HCT116 (cell line): Measurements from ENCODE around the gene B3GNT5. TPM values are rescaled to one million over a fixed set of nuclear protein-coding genes. Genes with fewer than 3 reads are reported as not detected.

Experiments
- ATAC-seq: fragments of 200-7000 bp; cut with Tn5 transposase; 2 replicates; pipeline ENCODE4 v1.9.1; 2020; ENCODE audit warnings: mild to moderate bottlenecking, moderate library complexity
- BruUV-seq: library from RNA; stranded (reverse); fragments of 400-500 nt; replicated peaks from 2 replicates; lab custom pipeline; 2021; lab: Mats Ljungman, UMichigan
- CTCF ChIA-PET: fragments of 300-600 bp; sonication (Branson Sonifier 250); formaldehyde crosslinking; loops from one replicate; lab custom pipeline; 2021; ENCODE audit warnings: antibody characterized with exemption; lab: Charles Lee
- POLR2A ChIA-PET: fragments of 300-600, 350-600 bp; sonication (Branson Sonifier 250); formaldehyde crosslinking; loops from one replicate; lab custom pipeline; 2021; ENCODE audit warnings: antibody characterized with exemption; lab: Charles Lee
- RAD21 ChIA-PET, 2 experiments: fragments of 300-600 bp; sonication (Branson Sonifier 250); formaldehyde crosslinking; loops; one replicate each; lab custom pipeline; 2023; ENCODE audit warnings: low total read pairs in 2 of 2; ENCODE audit not compliant: uncharacterized antibody in 2 of 2, unreplicated experiment in 2 of 2, low non-redundant PET in 1 of 2; lab: Charles Lee
- DNase-seq: peaks from one replicate; pipeline ENCODE4 v3.0.0-alpha.2; 2010; ENCODE audit warnings: low read depth, low spot score
- H2AFZ ChIP-seq: fragments of 200-600 bp; shearing (Covaris generic), sonication (generic); 2 replicates; pipeline ENCODE4 v1.6.1; 2017; ENCODE audit warnings: low read depth, mixed run types, mixed read lengths, antibody characterized with exemption, low read length; ENCODE audit not compliant: poor library complexity, severe bottlenecking
- H3K27ac ChIP-seq: 2 replicates; pipeline ENCODE4 v1.5.1; 2012; ENCODE audit warnings: low read depth, low read length
- H3K27me3 ChIP-seq: fragments of 200-600 bp; sonication (generic); 2 replicates; pipeline ENCODE4 v1.6.1; 2016; ENCODE audit warnings: mixed run types, low read length, mixed read lengths; ENCODE audit not compliant: insufficient read depth
- H3K36me3 ChIP-seq, 2 experiments: fragments of 200-500 bp in 1 of 2; fragments of 200-600 bp in 1 of 2; sonication (Bioruptor generic) in 1 of 2; sonication (generic) in 1 of 2; 2 replicates each; pipeline versions ENCODE4 v1.5.1 to v1.6.1; 2014 to 2016; ENCODE audit warnings: low read length in 2 of 2, inconsistent platforms in 1 of 2, mixed read lengths in 1 of 2, mixed run types in 1 of 2; ENCODE audit not compliant: insufficient read depth in 2 of 2, control insufficient read depth in 1 of 2
- H3K4me1 ChIP-seq, 2 experiments: fragments of 200-600 bp in 1 of 2; sonication (generic) in 1 of 2; 2 replicates each; pipeline versions ENCODE4 v1.5.1 to v1.6.1; 2012 to 2017; ENCODE audit warnings: low read length in 2 of 2, inconsistent platforms in 1 of 2, mild to moderate bottlenecking in 1 of 2, mixed read lengths in 1 of 2, mixed run types in 1 of 2, moderate library complexity in 1 of 2; ENCODE audit not compliant: insufficient read depth in 2 of 2, control insufficient read depth in 1 of 2
- H3K4me2 ChIP-seq: fragments of 200-600 bp; sonication (generic); 2 replicates; pipeline ENCODE4 v1.6.1; 2017; ENCODE audit warnings: mixed run types, low read length, mixed read lengths
- H3K4me3 ChIP-seq, 2 experiments: fragments of 200-600 bp in 1 of 2; sonication (generic) in 1 of 2; replicated peaks in 1 of 2; 2 replicates each; pipeline ENCODE4 v1.5.1; 2011 to 2016; ENCODE audit warnings: low read length in 2 of 2, control low read depth in 1 of 2, low read depth in 1 of 2, mild to moderate bottlenecking in 1 of 2, mixed read lengths in 1 of 2, mixed run types in 1 of 2
- H3K79me2 ChIP-seq: fragments of 200-600 bp; sonication (generic); 2 replicates; pipeline ENCODE4 v1.6.1; 2017; ENCODE audit warnings: mild to moderate bottlenecking, mixed run types, low read length, moderate library complexity, mixed read lengths; ENCODE audit not compliant: insufficient read depth
- H3K9ac ChIP-seq: fragments of 200-600 bp; sonication (generic); 2 replicates; pipeline ENCODE4 v1.6.1; 2016; ENCODE audit warnings: low read length, mixed read lengths
- H3K9me2 ChIP-seq: fragments of 200-600 bp; sonication (generic), shearing (Covaris generic); 2 replicates; pipeline ENCODE4 v1.6.1; 2017; ENCODE audit warnings: mixed run types, mild to moderate bottlenecking, moderate library complexity; ENCODE audit not compliant: insufficient read depth
- H3K9me3 ChIP-seq, 2 experiments: fragments of 200-500 bp in 1 of 2; fragments of 200-600 bp in 1 of 2; sonication (Bioruptor generic) in 1 of 2; sonication (generic) in 1 of 2; 2 replicates each; pipeline ENCODE4 v1.6.1; 2014 to 2017; ENCODE audit warnings: low read length in 2 of 2, mixed read lengths in 2 of 2, inconsistent platforms in 1 of 2, low read depth in 1 of 2, mild to moderate bottlenecking in 1 of 2, mixed run types in 1 of 2, moderate library complexity in 1 of 2; ENCODE audit not compliant: control insufficient read depth in 1 of 2, insufficient read depth in 1 of 2
- H4K20me1 ChIP-seq: fragments of 200-600 bp; sonication (generic), shearing (Covaris generic); 2 replicates; pipeline ENCODE4 v1.6.1; 2017; ENCODE audit warnings: mixed run types, mild to moderate bottlenecking, moderate library complexity; ENCODE audit not compliant: insufficient read depth
- ATF3 ChIP-seq: IDR thresholded peaks from 2 replicates; pipeline ENCODE4 v1.6.1; 2012
- CEBPB ChIP-seq: IDR thresholded peaks from 2 replicates; pipeline ENCODE4 v1.6.1; 2012; ENCODE audit warnings: low read depth
- ELF1 ChIP-seq: IDR thresholded peaks from 2 replicates; pipeline ENCODE4 v1.6.1; 2012; ENCODE audit warnings: low read depth, borderline replicate concordance
- FOSL1 ChIP-seq: IDR thresholded peaks from 2 replicates; pipeline ENCODE4 v1.6.1; 2012; ENCODE audit warnings: low read depth
- MAX ChIP-seq: IDR thresholded peaks from 2 replicates; pipeline ENCODE4 v1.6.1; 2012
- POLR2AphosphoS5 ChIP-seq: IDR thresholded peaks from 2 replicates; pipeline ENCODE4 v1.6.1; 2011; ENCODE audit warnings: mild to moderate bottlenecking, low read depth, low read length, moderate library complexity
- REST ChIP-seq: IDR thresholded peaks from 2 replicates; pipeline ENCODE4 v1.6.1; 2012; ENCODE audit warnings: low read depth
- SP1 ChIP-seq: IDR thresholded peaks from 2 replicates; pipeline ENCODE4 v1.6.1; 2012; ENCODE audit warnings: low read depth
- SRF ChIP-seq: IDR thresholded peaks from 2 replicates; pipeline ENCODE4 v1.6.1; 2012; ENCODE audit warnings: low read depth
- TCF7L2 ChIP-seq: IDR thresholded peaks from 2 replicates; pipeline ENCODE4 v1.7.0; 2011; ENCODE audit warnings: borderline replicate concordance, inconsistent platforms; ENCODE audit not compliant: insufficient read depth, insufficient read length; ENCODE audit errors: extremely low read depth
- YY1 ChIP-seq: IDR thresholded peaks from 2 replicates; pipeline ENCODE4 v1.6.1; 2011; ENCODE audit warnings: low read length, low read depth, moderate library complexity, mild to moderate bottlenecking; ENCODE audit not compliant: insufficient replicate concordance; ENCODE audit errors: extremely low read depth
- ZFX ChIP-seq: fragments of 450-650 bp; IDR thresholded peaks from 2 replicates; pipeline ENCODE4 v1.6.1; 2017
- ZNF274 ChIP-seq: fragments of 200-500 bp; sonication (Bioruptor generic); IDR thresholded peaks from 2 replicates; pipeline ENCODE4 v1.6.1; 2014; ENCODE audit warnings: mild to moderate bottlenecking, low read depth, low read length, inconsistent platforms
- intact Hi-C: fragments of 100-400 bp; cut with micrococcal nuclease; formaldehyde crosslinking; loops from 2 replicates; pipeline ENCODE4 v1.10.0; 2022
- total RNA-seq: library from RNA; stranded (reverse); gene quantifications from one replicate; pipeline ENCODE4 v1.2.1, GENCODE V29; 2021; ENCODE audit not compliant: unreplicated experiment

The B3GNT5 gene
- total RNA-seq, 1 experiment from 2014 or later: 25.3 TPM

- TF ChIP-seq YY1: no peak
- TF ChIP-seq CEBPB: no peak
- no peak for TF ChIP-seq POLR2AphosphoS5
- TF ChIP-seq ZFX: no peak
- TF ChIP-seq SRF: no peak
- no peak for TF ChIP-seq SP1
- TF ChIP-seq ATF3: no peak
- TF ChIP-seq REST: no peak
- TF ChIP-seq TCF7L2: no peak
These were observed 60.3 kb downstream of the B3GNT5 start (continued) for GRCh38 chr3:183313351-183313750.

- ChIA-PET RAD21 (no interaction called here), CTCF (no interaction called here), POLR2A (no interaction called here)
- no peaks in the 10 kb centered on the region; the same call in 1 of the 2 replicates for H4K20me1 ChIP-seq
- no peaks in the 10 kb centered on the region for H3K27me3 ChIP-seq
- H3K4me2 ChIP-seq: no peak overlapping the region
- intact Hi-C loops: no loop called here
- H3K4me3 ChIP-seq: no peak overlapping the region
- no peak overlapping the region for H3K27ac ChIP-seq
- TF ChIP-seq ZNF274 (no peak), MAX (no peak), ELF1 (no peak), FOSL1 (no peak), CEBPB (no peak), ATF3 (no peak)
- no peaks in the 10 kb centered on the region for H3K9me3 ChIP-seq
- peaks cover 0 to 6% of the 10 kb centered on the region in 2 experiments; a peak in 3 of 4 replicates for H3K4me1 ChIP-seq
- DNase-seq: no peak
- ATAC-seq: no peak
- H3K9ac ChIP-seq: no peak overlapping the region
- H2AFZ ChIP-seq: no peak overlapping the region
- no peaks in the 10 kb centered on the region for H3K36me3 ChIP-seq
- H3K9me2 ChIP-seq: no peaks in the 10 kb centered on the region
- no peaks in the 10 kb centered on the region for H3K79me2 ChIP-seq
- no TSS peak for BruUV-seq
These were observed 60.7 kb downstream of the B3GNT5 start for GRCh38 chr3:183313764-183314163.
